H9 (cell line): ENCODE results near the gene LARP4B. TPM values are rescaled to one million over a fixed set of nuclear protein-coding genes. Genes with fewer than 3 reads are reported as not detected.
A peak's percentile ranks its signal among the peaks of the same experiment; 100 is the strongest.

Experiments used
- DNase-seq: peaks from one replicate; pipeline ENCODE4 v3.0.0-alpha.2; 2017
- H2AFZ ChIP-seq: one replicate; pipeline ENCODE4 v1.6.1; 2013; ENCODE audit warnings: mild to moderate bottlenecking, low read length, control low read depth, moderate library complexity
- H2AK5ac ChIP-seq: 2 replicates; pipeline ENCODE4 v1.6.1; 2013; ENCODE audit warnings: low read length, control low read depth, mixed read lengths; ENCODE audit not compliant: insufficient read length
- H2BK120ac ChIP-seq: one replicate; pipeline ENCODE4 v1.6.1; 2013; ENCODE audit warnings: low read depth, mild to moderate bottlenecking, low read length, control low read depth, inconsistent platforms; ENCODE audit not compliant: poor library complexity, severe bottlenecking
- H2BK12ac ChIP-seq: 2 replicates; pipeline ENCODE4 v1.6.1; 2013; ENCODE audit warnings: low read length, control low read depth, mixed read lengths, low read depth; ENCODE audit not compliant: insufficient read length
- H2BK15ac ChIP-seq: 2 replicates; pipeline ENCODE4 v1.6.1; 2013; ENCODE audit warnings: low read depth, low read length, control low read depth
- H2BK20ac ChIP-seq: one replicate; pipeline ENCODE4 v1.6.1; 2013; ENCODE audit warnings: low read depth, mild to moderate bottlenecking, low read length, control low read depth, inconsistent platforms; ENCODE audit not compliant: poor library complexity, severe bottlenecking
- H2BK5ac ChIP-seq: 2 replicates; pipeline ENCODE4 v1.6.1; 2013; ENCODE audit warnings: low read length, control low read depth, mixed read lengths; ENCODE audit not compliant: insufficient read length
- H3K14ac ChIP-seq: 2 replicates; pipeline ENCODE4 v1.6.1; 2013; ENCODE audit warnings: low read length, control low read depth; ENCODE audit not compliant: insufficient read depth
- H3K18ac ChIP-seq: 2 replicates; pipeline ENCODE4 v1.6.1; 2013; ENCODE audit warnings: low read depth, mild to moderate bottlenecking, mixed read lengths, low read length, control low read depth; ENCODE audit not compliant: insufficient read length
- H3K23ac ChIP-seq: 2 replicates; pipeline ENCODE4 v1.6.1; 2013; ENCODE audit warnings: low read length, control low read depth, mixed read lengths, low read depth; ENCODE audit not compliant: insufficient read length
- H3K23me2 ChIP-seq: 2 replicates; pipeline ENCODE4 v1.6.1; 2013; ENCODE audit warnings: low read depth, mild to moderate bottlenecking, mixed read lengths, low read length, control low read depth; ENCODE audit not compliant: insufficient read length, poor library complexity, severe bottlenecking
- H3K27ac ChIP-seq: 2 replicates; pipeline ENCODE4 v1.5.1; 2013; ENCODE audit warnings: low read length, control low read depth, mixed read lengths, low read depth; ENCODE audit not compliant: insufficient read length
- H3K27me3 ChIP-seq: 2 replicates; pipeline ENCODE4 v1.6.1; 2013; ENCODE audit warnings: low read length, control low read depth, inconsistent platforms; ENCODE audit not compliant: insufficient read depth
- H3K4ac ChIP-seq: 2 replicates; pipeline ENCODE4 v1.6.1; 2013; ENCODE audit warnings: low read depth, mild to moderate bottlenecking, control low read depth, inconsistent platforms, low read length, moderate library complexity
- H3K4me1 ChIP-seq: 2 replicates; pipeline ENCODE4 v1.6.1; 2013; ENCODE audit warnings: low read length, control low read depth, inconsistent platforms; ENCODE audit not compliant: insufficient read depth
- H3K4me2 ChIP-seq: 2 replicates; pipeline ENCODE4 v1.6.1; 2013; ENCODE audit warnings: low read length, control low read depth, mixed read lengths; ENCODE audit not compliant: insufficient read length, insufficient read depth
- H3K56ac ChIP-seq: 2 replicates; pipeline ENCODE4 v1.6.1; 2013; ENCODE audit warnings: low read depth, mild to moderate bottlenecking, mixed read lengths, low read length, control low read depth; ENCODE audit not compliant: insufficient read length
- H3K79me1 ChIP-seq: 2 replicates; pipeline ENCODE4 v1.6.1; 2013; ENCODE audit warnings: low read depth, mild to moderate bottlenecking, moderate library complexity, low read length, control low read depth, inconsistent platforms; ENCODE audit not compliant: insufficient read depth, poor library complexity, severe bottlenecking
- H3K79me2 ChIP-seq: 2 replicates; pipeline ENCODE4 v1.6.1; 2013; ENCODE audit warnings: low read length, control low read depth, inconsistent platforms; ENCODE audit not compliant: insufficient read depth
- H3K9ac ChIP-seq: 2 replicates; pipeline ENCODE4 v1.6.1; 2013; ENCODE audit warnings: low read length, control low read depth, mixed read lengths; ENCODE audit not compliant: insufficient read length; ENCODE audit errors: extremely low read depth
- H3K9me3 ChIP-seq: one replicate; pipeline ENCODE4 v1.6.1; 2013; ENCODE audit warnings: low read depth, low read length, inconsistent platforms; ENCODE audit not compliant: control insufficient read depth
- H3T11ph ChIP-seq: one replicate; pipeline ENCODE4 v1.6.1; 2013; ENCODE audit warnings: mild to moderate bottlenecking, low read length, control low read depth, inconsistent platforms
- H4K20me1 ChIP-seq: one replicate; pipeline ENCODE4 v1.6.1; 2013; ENCODE audit not compliant: control insufficient read depth, insufficient read length, insufficient read depth
- H4K5ac ChIP-seq: 2 replicates; pipeline ENCODE4 v1.6.1; 2013; ENCODE audit warnings: low read depth, mild to moderate bottlenecking, mixed read lengths, low read length, control low read depth; ENCODE audit not compliant: insufficient read length
- H4K8ac ChIP-seq: replicated peaks from 2 replicates; pipeline ENCODE4 v1.6.1; 2013; ENCODE audit warnings: low read length, control low read depth, mixed read lengths, low read depth; ENCODE audit not compliant: insufficient read length
- H4K91ac ChIP-seq: 2 replicates; pipeline ENCODE4 v1.6.1; 2013; ENCODE audit warnings: low read depth, mild to moderate bottlenecking, moderate library complexity, mixed read lengths, low read length, control low read depth; ENCODE audit not compliant: insufficient read length
- H3K27ac Mint-ChIP-seq, 3 experiments: 2 replicates in 2 of 3; 3 replicates in 1 of 3; pipeline ENCODE4 v1.8.0; 2020 to 2021; ENCODE audit warnings: mixed read lengths in 3 of 3, mild to moderate bottlenecking in 1 of 3, moderate library complexity in 1 of 3
- H3K27me3 Mint-ChIP-seq: 2 replicates; pipeline ENCODE4 v1.8.0; 2021; ENCODE audit warnings: low read depth, mild to moderate bottlenecking, moderate library complexity, mixed read lengths
- H3K36me3 Mint-ChIP-seq, 3 experiments: 2 replicates in 2 of 3; 3 replicates in 1 of 3; pipeline ENCODE4 v1.8.0; 2020 to 2021; ENCODE audit warnings: low read depth in 3 of 3, mixed read lengths in 3 of 3; ENCODE audit not compliant: insufficient read depth in 1 of 3
- H3K4me1 Mint-ChIP-seq, 2 experiments: 2 replicates each; pipeline ENCODE4 v1.8.0; 2020; ENCODE audit warnings: mixed read lengths in 2 of 2
- H3K4me3 Mint-ChIP-seq, 2 experiments: 2 replicates in 1 of 2; 3 replicates in 1 of 2; pipeline ENCODE4 v1.8.0; 2020 to 2021; ENCODE audit warnings: mild to moderate bottlenecking in 2 of 2, mixed read lengths in 2 of 2, moderate library complexity in 1 of 2
- H3K9me3 Mint-ChIP-seq, 2 experiments: 2 replicates in 1 of 2; 3 replicates in 1 of 2; pipeline ENCODE4 v1.8.0; 2020; ENCODE audit warnings: mild to moderate bottlenecking in 2 of 2, mixed read lengths in 2 of 2, moderate library complexity in 1 of 2
- WGBS: extraction: QIAGEN DNeasy Blood & Tissue Kit; methylation state at CpG from one replicate; pipeline ENCODE4 v1.1.7; 2013; ENCODE audit warnings: missing lambda C conversion rate, low lambda C conversion rate, mixed read lengths; ENCODE audit not compliant: insufficient read length; ENCODE audit errors: extremely low coverage; 5-methylcytosine and 5-hydroxymethylcytosine counted together
- total RNA-seq: library from RNA; stranded (reverse); gene quantifications from 2 replicates; pipeline ENCODE4 v1.2.1, GENCODE V29; 2021
- TF ChIP-seq, protein P1 (sequence below): fragments of 200-600 bp; sonication (generic); conservative IDR thresholded peaks from 3 replicates; pipeline ENCODE4 v1.8.0; 2021; ENCODE audit warnings: antibody characterized with exemption, mild to moderate bottlenecking

Gene LARP4B
- total RNA-seq, 1 experiment from 2014 or later, result 88.9 TPM

DNA sequence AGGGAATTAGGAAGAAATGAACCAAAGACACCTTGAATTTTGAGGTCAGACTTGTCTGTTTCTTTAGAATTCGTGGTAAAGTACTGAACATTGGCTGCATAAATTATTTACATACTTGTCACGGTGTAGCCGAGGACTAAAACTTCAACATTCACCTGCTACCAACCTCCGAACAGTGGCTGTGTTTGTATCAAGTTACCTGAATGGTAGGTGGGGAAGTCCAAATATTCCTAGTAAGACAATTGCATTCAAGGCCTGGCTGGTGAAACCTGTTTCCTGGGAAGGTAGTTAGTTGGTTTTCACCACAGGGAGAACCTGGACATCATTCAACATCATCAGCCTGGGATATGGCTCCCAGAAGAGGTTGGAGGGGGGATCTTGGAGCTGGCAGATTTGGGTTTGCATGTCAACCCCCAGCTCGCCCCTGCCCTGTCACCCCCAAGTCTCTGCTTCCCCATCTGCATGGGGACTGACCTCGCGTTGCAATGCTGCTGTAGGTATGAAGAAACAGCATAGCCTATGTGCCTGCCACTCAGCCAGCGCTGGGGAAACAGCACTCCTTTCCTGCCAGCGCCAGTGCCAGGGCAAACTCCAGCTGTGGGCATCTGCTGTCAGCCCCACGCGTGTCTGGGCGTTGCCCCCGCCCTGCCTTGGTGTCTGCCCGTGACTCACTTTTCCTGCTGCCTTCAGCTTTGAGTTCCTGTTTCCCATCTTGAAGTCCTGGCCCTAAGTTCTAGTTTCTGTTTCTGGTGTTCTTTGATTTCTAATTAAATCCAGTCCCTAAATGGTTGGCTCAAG lies 12.7 kb upstream of the LARP4B start:
- H2AFZ ChIP-seq, result no peak overlapping the region
- H3K27me3 ChIP-seq, result no peaks in the 10 kb centered on the region
- TF ChIP-seq, protein P1, sequence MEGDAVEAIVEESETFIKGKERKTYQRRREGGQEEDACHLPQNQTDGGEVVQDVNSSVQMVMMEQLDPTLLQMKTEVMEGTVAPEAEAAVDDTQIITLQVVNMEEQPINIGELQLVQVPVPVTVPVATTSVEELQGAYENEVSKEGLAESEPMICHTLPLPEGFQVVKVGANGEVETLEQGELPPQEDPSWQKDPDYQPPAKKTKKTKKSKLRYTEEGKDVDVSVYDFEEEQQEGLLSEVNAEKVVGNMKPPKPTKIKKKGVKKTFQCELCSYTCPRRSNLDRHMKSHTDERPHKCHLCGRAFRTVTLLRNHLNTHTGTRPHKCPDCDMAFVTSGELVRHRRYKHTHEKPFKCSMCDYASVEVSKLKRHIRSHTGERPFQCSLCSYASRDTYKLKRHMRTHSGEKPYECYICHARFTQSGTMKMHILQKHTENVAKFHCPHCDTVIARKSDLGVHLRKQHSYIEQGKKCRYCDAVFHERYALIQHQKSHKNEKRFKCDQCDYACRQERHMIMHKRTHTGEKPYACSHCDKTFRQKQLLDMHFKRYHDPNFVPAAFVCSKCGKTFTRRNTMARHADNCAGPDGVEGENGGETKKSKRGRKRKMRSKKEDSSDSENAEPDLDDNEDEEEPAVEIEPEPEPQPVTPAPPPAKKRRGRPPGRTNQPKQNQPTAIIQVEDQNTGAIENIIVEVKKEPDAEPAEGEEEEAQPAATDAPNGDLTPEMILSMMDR, result no peak
- no peak overlapping the region for H2AK5ac ChIP-seq
- no peak overlapping the region for H4K91ac ChIP-seq
- H2BK15ac ChIP-seq, result no peak overlapping the region
- H2BK12ac ChIP-seq, result no peak overlapping the region
- H3K23ac ChIP-seq, result no peak overlapping the region
- H3K9me3 ChIP-seq, result no peaks in the 10 kb centered on the region
- H3K23me2 ChIP-seq, result no peaks in the 10 kb centered on the region
- peak overlapping the region in 1 of 3 experiments; percentile 18; a peak in 1 of 7 replicates for H3K27ac Mint-ChIP-seq
- H2BK5ac ChIP-seq, result no peak overlapping the region
- no peaks in the 10 kb centered on the region for H3K79me2 ChIP-seq
- peaks cover 10% of the 10 kb centered on the region in 2 experiments for H3K4me1 Mint-ChIP-seq
- WGBS, result no CpG with 5 or more reads among the region's 14 CpGs
- H2BK20ac ChIP-seq, result no peak overlapping the region
- H3K4me3 Mint-ChIP-seq, result no peak overlapping the region
- H3K56ac ChIP-seq, result no peak overlapping the region
- peaks cover 15% of the 10 kb centered on the region for H3K27me3 Mint-ChIP-seq
- no peak overlapping the region for H4K8ac ChIP-seq
- no peaks in the 10 kb centered on the region for H3K36me3 Mint-ChIP-seq
- no peaks in the 10 kb centered on the region for H3K4me1 ChIP-seq
- H2BK120ac ChIP-seq, result no peak overlapping the region
- H3K9ac ChIP-seq, result no peak overlapping the region
- no peak overlapping the region for H3K18ac ChIP-seq
- no peak for DNase-seq
- H3T11ph ChIP-seq, result no peak overlapping the region
- H3K79me1 ChIP-seq, result no peaks in the 10 kb centered on the region
- H3K14ac ChIP-seq, result peak overlapping the region; percentile 67; the same call in 1 of the 2 replicates
- no peak overlapping the region for H3K27ac ChIP-seq
- no peak overlapping the region for H4K5ac ChIP-seq
- no peak overlapping the region for H3K4ac ChIP-seq
- no peak overlapping the region for H3K4me2 ChIP-seq
- no peaks in the 10 kb centered on the region for H4K20me1 ChIP-seq
- no peaks in the 10 kb centered on the region for H3K9me3 Mint-ChIP-seq
